ENCODE measurements around the gene LPA.

DNA sequence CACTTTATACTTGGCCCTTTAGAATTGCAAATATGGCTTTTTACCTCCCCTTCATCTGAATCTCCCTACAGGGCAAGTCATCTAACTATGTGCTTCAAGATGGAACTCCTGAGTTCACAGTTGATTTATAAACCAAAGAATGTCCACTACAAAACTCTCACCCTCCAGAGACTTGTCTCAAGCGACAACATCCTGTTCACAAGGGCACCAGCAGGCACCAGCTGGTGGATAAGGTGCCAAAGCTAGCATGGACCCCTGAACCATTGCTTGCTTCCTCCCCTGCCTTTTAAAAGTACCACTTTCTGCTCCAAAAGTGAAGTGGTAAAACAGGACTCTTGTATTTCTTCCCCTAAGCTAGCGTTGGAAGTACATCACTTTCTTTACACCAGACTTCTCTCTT is 154.5 kb downstream of the LPA start:
- TF ChIP-seq, protein P1, sequence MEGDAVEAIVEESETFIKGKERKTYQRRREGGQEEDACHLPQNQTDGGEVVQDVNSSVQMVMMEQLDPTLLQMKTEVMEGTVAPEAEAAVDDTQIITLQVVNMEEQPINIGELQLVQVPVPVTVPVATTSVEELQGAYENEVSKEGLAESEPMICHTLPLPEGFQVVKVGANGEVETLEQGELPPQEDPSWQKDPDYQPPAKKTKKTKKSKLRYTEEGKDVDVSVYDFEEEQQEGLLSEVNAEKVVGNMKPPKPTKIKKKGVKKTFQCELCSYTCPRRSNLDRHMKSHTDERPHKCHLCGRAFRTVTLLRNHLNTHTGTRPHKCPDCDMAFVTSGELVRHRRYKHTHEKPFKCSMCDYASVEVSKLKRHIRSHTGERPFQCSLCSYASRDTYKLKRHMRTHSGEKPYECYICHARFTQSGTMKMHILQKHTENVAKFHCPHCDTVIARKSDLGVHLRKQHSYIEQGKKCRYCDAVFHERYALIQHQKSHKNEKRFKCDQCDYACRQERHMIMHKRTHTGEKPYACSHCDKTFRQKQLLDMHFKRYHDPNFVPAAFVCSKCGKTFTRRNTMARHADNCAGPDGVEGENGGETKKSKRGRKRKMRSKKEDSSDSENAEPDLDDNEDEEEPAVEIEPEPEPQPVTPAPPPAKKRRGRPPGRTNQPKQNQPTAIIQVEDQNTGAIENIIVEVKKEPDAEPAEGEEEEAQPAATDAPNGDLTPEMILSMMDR (IDR thresholded peaks at IDR 0.05) = no peak
- no peak for TF ChIP-seq POLR2A (IDR thresholded peaks at IDR 0.05)
